HEK293 (cell line): ENCODE data around the gene PLOD3.

ENCODE experiments used
- CTCF ChIP-seq: fragments of 450-650 bp; formaldehyde crosslinking; IDR thresholded peaks from 2 replicates; pipeline ENCODE4 v1.5.1; 2016; ENCODE audit warnings: missing biosample characterization, missing genetic modification characterization
- HOXA7 ChIP-seq: sonication (generic); formaldehyde crosslinking; IDR thresholded peaks from 2 replicates; pipeline ENCODE4 v1.8.1; 2022; ENCODE audit warnings: missing genetic modification reagents, borderline replicate concordance
- SP2 ChIP-seq: fragments of 450-650 bp; formaldehyde crosslinking; IDR thresholded peaks from 2 replicates; pipeline ENCODE4 v1.5.1; 2016; ENCODE audit warnings: missing biosample characterization, missing genetic modification characterization
- TRIM28 ChIP-seq: IDR thresholded peaks from 2 replicates; pipeline ENCODE4 v1.6.1; 2011; ENCODE audit warnings: low read length, control low read depth, borderline replicate concordance
- ZBTB26 ChIP-seq: fragments of 450-650 bp; formaldehyde crosslinking; optimal IDR thresholded peaks from 2 replicates; pipeline ENCODE3; 2016; ENCODE audit warnings: missing biosample characterization, mild to moderate bottlenecking, missing genetic modification characterization
- ZNF239 ChIP-seq: fragments of 450-650 bp; formaldehyde crosslinking; IDR thresholded peaks from 2 replicates; pipeline ENCODE4 v1.5.1; 2016; ENCODE audit warnings: missing biosample characterization, missing genetic modification characterization
- ZNF280D ChIP-seq: fragments of 450-650 bp; formaldehyde crosslinking; IDR thresholded peaks from 2 replicates; pipeline ENCODE4 v1.5.1; 2016; ENCODE audit warnings: missing biosample characterization, missing genetic modification characterization
- ZNF501 ChIP-seq: fragments of 450-650 bp; formaldehyde crosslinking; IDR thresholded peaks from 2 replicates; pipeline ENCODE4 v1.5.1; 2016; ENCODE audit warnings: missing biosample characterization, missing genetic modification characterization
- ZNF514 ChIP-seq: fragments of 450-650 bp; formaldehyde crosslinking; IDR thresholded peaks from 2 replicates; pipeline ENCODE4 v1.5.1; 2016; ENCODE audit warnings: missing biosample characterization, missing genetic modification characterization
- ZNF530 ChIP-seq: fragments of 450-650 bp; formaldehyde crosslinking; IDR thresholded peaks from 2 replicates; pipeline ENCODE4 v1.5.1; 2016; ENCODE audit warnings: low read depth, missing biosample characterization, missing genetic modification characterization
- ZNF629 ChIP-seq: fragments of 450-650 bp; formaldehyde crosslinking; IDR thresholded peaks from 2 replicates; pipeline ENCODE4 v1.5.1; 2017; ENCODE audit warnings: missing biosample characterization, missing genetic modification characterization
- ZNF639 ChIP-seq: fragments of 450-650 bp; formaldehyde crosslinking; IDR thresholded peaks from 2 replicates; pipeline ENCODE4 v1.5.1; 2016; ENCODE audit warnings: missing biosample characterization, missing genetic modification characterization
- ZSCAN16 ChIP-seq: fragments of 450-650 bp; formaldehyde crosslinking; IDR thresholded peaks from 2 replicates; pipeline ENCODE4 v1.5.1; 2016; ENCODE audit warnings: missing biosample characterization, missing genetic modification characterization

GRCh38 chr7:101198476-101198875, 18.9 kb downstream of the PLOD3 start:
- no peak for TF ChIP-seq CTCF (tag by site-specific recombination)
- TF ChIP-seq ZBTB26 (tag by site-specific recombination), result no peak
- TF ChIP-seq HOXA7, result no peak
- TF ChIP-seq ZNF514, result no peak
- no peak for TF ChIP-seq ZNF280D
- no peak for TF ChIP-seq ZNF639 (tag by site-specific recombination)
- TF ChIP-seq ZNF629 (tag by site-specific recombination), result no peak
- TF ChIP-seq ZSCAN16 (tag by site-specific recombination), result no peak
- TF ChIP-seq ZNF239, result no peak
- TF ChIP-seq TRIM28, result no peak
- TF ChIP-seq ZNF501 (tag by site-specific recombination), result no peak
- no peak for TF ChIP-seq SP2 (tag by site-specific recombination)
- no peak for TF ChIP-seq ZNF530 (tag by site-specific recombination)
